Lung (tissue), 13 donors: Measurements from ENCODE around the gene CST4. TPM values are rescaled to one million over a fixed set of nuclear protein-coding genes. Genes with fewer than 3 reads are reported as not detected.
"Not testable (repeated sequence)": the region's sequence is repeated elsewhere in the genome, so short reads cannot be mapped to it uniquely, and the experiment has no call there.

Experiments
- ATAC-seq: fragments of 200-7000 bp; cut with Tn5 transposase; one replicate; pipeline ENCODE4 v1.9.1; 2020; ENCODE audit warnings: moderate number of reproducible peaks; ENCODE audit not compliant: insufficient read depth, low FRiP score
- DNase-seq, 3 donors: peaks; one replicate each; pipeline ENCODE4 v3.0.0-alpha.2; 2013 to 2017
- H3K27ac ChIP-seq, 2 donors: one replicate each; pipeline ENCODE4 v1.5.1; 2013; ENCODE audit warnings: mild to moderate bottlenecking in 2 of 2, moderate library complexity in 2 of 2, control low read depth in 1 of 2, inconsistent platforms in 1 of 2, low read depth in 1 of 2, low read length in 1 of 2
- H3K27me3 ChIP-seq, 3 donors: one replicate each; pipeline ENCODE4 v1.5.1; 2013; ENCODE audit warnings: low read length in 2 of 3; ENCODE audit not compliant: control insufficient read depth in 3 of 3, insufficient read depth in 3 of 3
- H3K36me3 ChIP-seq, 4 donors: one replicate each; pipeline ENCODE4 v1.5.1; 2013; ENCODE audit warnings: low read length in 4 of 4, mild to moderate bottlenecking in 1 of 4, moderate library complexity in 1 of 4; ENCODE audit not compliant: control insufficient read depth in 4 of 4, insufficient read depth in 4 of 4
- H3K4me1 ChIP-seq, 5 donors: one replicate each; pipeline ENCODE4 v1.5.1; 2013; ENCODE audit warnings: low read length in 5 of 5, mild to moderate bottlenecking in 2 of 5, moderate library complexity in 1 of 5; ENCODE audit not compliant: control insufficient read depth in 5 of 5, insufficient read depth in 5 of 5
- H3K4me3 ChIP-seq: one replicate; pipeline ENCODE4 v1.5.1; 2013; ENCODE audit warnings: mild to moderate bottlenecking, control low read depth, moderate library complexity
- H3K9ac ChIP-seq, 2 donors: one replicate each; pipeline ENCODE4 v1.5.1; 2013; ENCODE audit warnings: low read length in 2 of 2, control low read depth in 1 of 2; ENCODE audit not compliant: insufficient read depth in 1 of 2
- H3K9me3 ChIP-seq, 4 donors: one replicate each; pipeline ENCODE4 v1.5.1; 2013; ENCODE audit warnings: low read length in 3 of 4, mild to moderate bottlenecking in 1 of 4, moderate library complexity in 1 of 4; ENCODE audit not compliant: control insufficient read depth in 4 of 4, insufficient read depth in 3 of 4
- WGBS, 2 donors: extraction: QIAGEN DNeasy Blood & Tissue Kit; methylation state at CpG; one replicate each; pipeline ENCODE4 v1.1.7; 2013; 5-methylcytosine and 5-hydroxymethylcytosine counted together
- polyA plus RNA-seq, 2 donors: library from polyadenylated mRNA; stranded (reverse); fragments of 200-250 nt; gene quantifications; one replicate each; pipeline ENCODE4 v1.2.1, GENCODE V29; 2013
- small RNA-seq: library from RNA; depleted of rRNA; stranded (forward); fragments of <200 nt; gene quantifications from one replicate; pipeline ENCODE3, GENCODE V24; 2014; ENCODE audit warnings: low replicate concordance
- total RNA-seq, 2 donors: library from RNA; depleted of rRNA in 1 of 2; stranded (reverse); fragments of >200 nt in 1 of 2; gene quantifications; one replicate each; pipeline ENCODE4 v1.2.1, GENCODE V29; 2014 to 2021
- TF ChIP-seq, protein P1 (sequence below): IDR thresholded peaks from 2 replicates; pipeline ENCODE4 v1.5.1; 2012; ENCODE audit warnings: mild to moderate bottlenecking; ENCODE audit errors: control extremely low read depth, extremely low read depth
- donor health status: control.
- donor health status: control.
- donor health status: Bipolar disorder and iron deficiency.
- donor health status: healthy.
- donor health status: DM: yes; HTN: yes; CAD: no.

The CST4 gene
- total and polyA plus RNA-seq, 4 donors: not detected

DNA sequence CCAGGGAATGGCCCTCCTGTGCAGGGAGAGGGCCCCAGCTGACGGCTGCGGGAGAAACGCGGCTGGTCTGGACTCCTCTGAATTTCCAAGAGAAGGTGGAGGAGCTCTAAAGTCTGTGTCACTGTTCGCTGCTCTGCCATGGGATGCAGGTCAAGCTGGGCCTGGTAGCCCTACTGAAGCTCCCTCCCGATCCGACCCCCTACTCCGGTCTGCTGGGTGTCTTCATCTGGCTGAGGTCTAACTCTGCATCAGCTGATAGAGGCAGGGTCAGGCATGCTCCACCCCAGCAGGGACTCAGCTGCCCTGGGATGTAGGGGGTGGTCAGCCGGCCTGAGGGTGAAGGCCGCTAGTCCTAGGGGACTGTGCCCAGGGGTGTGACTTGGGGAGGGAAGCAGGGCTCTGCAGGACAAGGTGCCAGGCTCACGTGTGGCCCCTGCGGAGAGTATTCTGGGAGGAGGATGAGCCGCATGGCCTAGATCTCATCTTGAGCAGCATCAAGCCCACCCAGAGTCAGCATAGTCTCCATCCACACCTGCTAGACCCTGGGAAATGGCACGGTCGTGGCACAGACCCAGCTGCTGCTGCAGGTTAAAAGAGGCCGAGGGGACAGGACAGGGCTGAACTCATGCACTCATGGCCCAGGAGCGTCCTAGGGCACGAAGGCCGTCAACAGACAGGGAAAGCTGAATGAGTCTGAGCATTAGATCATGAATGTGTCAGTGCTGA lies 52.5 kb downstream of the CST4 start:
- peaks cover 0 to 17% (median 10%) of the 10 kb centered on the region in 5 donors for H3K4me1 ChIP-seq
- DNase-seq (no peak), ATAC-seq (no peak)
- H3K9ac ChIP-seq: no peak overlapping the region
- WGBS, 2 donors: 87 to 90% methylated on average over 19 of the region's 19 CpGs
- peaks cover 0 to 28% (median 4%) of the 10 kb centered on the region in 4 donors for H3K36me3 ChIP-seq
- TF ChIP-seq, protein P1, sequence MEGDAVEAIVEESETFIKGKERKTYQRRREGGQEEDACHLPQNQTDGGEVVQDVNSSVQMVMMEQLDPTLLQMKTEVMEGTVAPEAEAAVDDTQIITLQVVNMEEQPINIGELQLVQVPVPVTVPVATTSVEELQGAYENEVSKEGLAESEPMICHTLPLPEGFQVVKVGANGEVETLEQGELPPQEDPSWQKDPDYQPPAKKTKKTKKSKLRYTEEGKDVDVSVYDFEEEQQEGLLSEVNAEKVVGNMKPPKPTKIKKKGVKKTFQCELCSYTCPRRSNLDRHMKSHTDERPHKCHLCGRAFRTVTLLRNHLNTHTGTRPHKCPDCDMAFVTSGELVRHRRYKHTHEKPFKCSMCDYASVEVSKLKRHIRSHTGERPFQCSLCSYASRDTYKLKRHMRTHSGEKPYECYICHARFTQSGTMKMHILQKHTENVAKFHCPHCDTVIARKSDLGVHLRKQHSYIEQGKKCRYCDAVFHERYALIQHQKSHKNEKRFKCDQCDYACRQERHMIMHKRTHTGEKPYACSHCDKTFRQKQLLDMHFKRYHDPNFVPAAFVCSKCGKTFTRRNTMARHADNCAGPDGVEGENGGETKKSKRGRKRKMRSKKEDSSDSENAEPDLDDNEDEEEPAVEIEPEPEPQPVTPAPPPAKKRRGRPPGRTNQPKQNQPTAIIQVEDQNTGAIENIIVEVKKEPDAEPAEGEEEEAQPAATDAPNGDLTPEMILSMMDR: no peak
- no peak overlapping the region for H3K4me3 ChIP-seq
- no peaks in the 10 kb centered on the region for H3K27me3 ChIP-seq
- no peaks in the 10 kb centered on the region for H3K9me3 ChIP-seq
- peak overlapping the region in 1 of 2 donors; percentile 29 for H3K27ac ChIP-seq

GRCh38 chr20:23635768-23636090 lies 53.1 kb downstream of the CST4 start:
- not testable (repeated sequence) for ATAC-seq, H3K9me3 ChIP-seq, H3K9ac ChIP-seq, H3K27me3 ChIP-seq, H3K4me3 ChIP-seq, DNase-seq
- H3K27ac ChIP-seq: peak overlapping the region in 1 of 2 donors; percentile 29
- 81 to 82% methylated on average over 1 of the region's 2 CpGs for WGBS, 2 donors
- peaks cover 0 to 17% (median 10%) of the 10 kb centered on the region in 5 donors for H3K4me1 ChIP-seq
- H3K36me3 ChIP-seq: peaks cover 0 to 28% (median 4%) of the 10 kb centered on the region in 4 donors

Small RNA genes within 50 kb of the gene (small RNA-seq; reads per million reads assigned to genes)
- gene CST2P1: not detected

Other genes starting within 250 kb of the CST4 start
- gene CSTL1, start 249.4 kb downstream of the CST4 start, total RNA-seq: not detected
- gene CSTL1, start 249.4 kb downstream of the CST4 start, polyA plus RNA-seq: not detected
- gene CST11, start 236.2 kb downstream of the CST4 start, total RNA-seq: not detected
- not detected for gene CST11, start 236.2 kb downstream of the CST4 start, polyA plus RNA-seq
- gene CST8, start 197.9 kb downstream of the CST4 start, total RNA-seq: not detected
- gene CST8, start 197.9 kb downstream of the CST4 start, polyA plus RNA-seq: not detected
- gene CST9L, start 120.6 kb downstream of the CST4 start, total RNA-seq: not detected
- not detected for gene CST9L, start 120.6 kb downstream of the CST4 start, polyA plus RNA-seq
- gene CST9, start 83.1 kb downstream of the CST4 start, total RNA-seq: not detected
- gene CST9, start 83.1 kb downstream of the CST4 start, polyA plus RNA-seq: not detected
- gene CST3, start 51.1 kb downstream of the CST4 start, total RNA-seq: 100 to 1,000 TPM; 238 to 726 TPM
- gene CST3, start 51.1 kb downstream of the CST4 start, polyA plus RNA-seq: 100 to 1,000 TPM; 557 to 780 TPM
- not detected for gene CST1, start 61.9 kb upstream of the CST4 start, total RNA-seq
- not detected for gene CST1, start 61.9 kb upstream of the CST4 start, polyA plus RNA-seq
- under 1 TPM in 1 of 2 donors, not detected in 1; 0.28 TPM for gene CST2, start 137.7 kb upstream of the CST4 start, total RNA-seq
- 1 to 10 TPM in 1 of 2 donors, under 1 TPM in 1; 0.31 to 1.1 TPM for gene CST2, start 137.7 kb upstream of the CST4 start, polyA plus RNA-seq
- gene CST5, start 190.7 kb upstream of the CST4 start, total RNA-seq: under 1 TPM in 1 of 2 donors, not detected in 1; 0.37 TPM
- gene CST5, start 190.7 kb upstream of the CST4 start, polyA plus RNA-seq: under 1 TPM; 0.55 to 0.65 TPM